ENCODE measurements around the gene ZNF670. TPM values are rescaled to one million over a fixed set of nuclear protein-coding genes. Genes with fewer than 3 reads are reported as not detected.
A peak's percentile ranks its signal among the peaks of the same experiment; 100 is the strongest.

The ZNF670 gene
- total RNA-seq, 2 donors from 2014 or later, result 1.7 to 2.6 TPM

DNA sequence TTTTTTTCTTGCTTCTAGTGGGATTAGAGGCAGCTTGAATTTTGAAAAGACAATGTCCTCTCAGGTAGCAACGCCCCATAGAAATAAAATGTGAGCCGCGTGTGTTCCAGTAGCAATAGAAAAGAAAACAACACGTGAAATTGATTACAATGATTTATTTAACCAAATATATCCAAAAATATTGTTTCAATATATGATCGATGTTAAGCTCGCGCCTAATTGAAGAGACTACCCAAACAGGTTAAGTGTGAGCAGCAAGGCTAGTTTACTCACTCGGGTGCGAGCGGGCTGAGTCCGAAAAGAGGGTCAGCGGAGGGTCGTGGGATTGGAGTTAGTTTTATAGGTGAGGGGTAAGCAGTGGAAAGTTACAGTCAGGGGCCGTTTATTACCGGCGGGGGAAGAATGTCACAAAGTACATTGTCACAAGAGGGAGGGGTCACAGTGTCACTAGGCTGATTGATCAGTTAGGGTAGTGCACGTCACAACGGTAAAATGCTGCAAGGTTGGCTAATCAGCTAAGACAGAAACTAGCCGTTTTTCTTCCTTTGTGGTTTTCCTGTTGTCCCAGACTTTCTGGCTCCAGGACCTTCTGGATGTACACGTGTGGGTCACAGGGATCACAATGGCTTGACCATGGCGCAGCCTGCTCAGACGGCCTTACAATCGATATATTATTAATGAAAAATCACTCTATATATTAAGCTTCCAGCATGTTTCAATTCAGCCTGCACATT is 697 bp upstream of the ZNF670 start:
- no peak for DNase-seq
- H3K9me3 ChIP-seq, result no peaks in the 10 kb centered on the region
- no peak overlapping the region for H3K4me3 ChIP-seq
- no peaks in the 10 kb centered on the region for H3K27me3 ChIP-seq
- H3K36me3 ChIP-seq, result no peaks in the 10 kb centered on the region
- H3K27ac ChIP-seq, result no peak overlapping the region
- intact Hi-C loops (cut with DNase I), result loop anchor here (2.0 kb wide), 1 partner anchor 25 kb away; the partner anchor contains the start of gene ZNF669
- TF ChIP-seq, protein P1, sequence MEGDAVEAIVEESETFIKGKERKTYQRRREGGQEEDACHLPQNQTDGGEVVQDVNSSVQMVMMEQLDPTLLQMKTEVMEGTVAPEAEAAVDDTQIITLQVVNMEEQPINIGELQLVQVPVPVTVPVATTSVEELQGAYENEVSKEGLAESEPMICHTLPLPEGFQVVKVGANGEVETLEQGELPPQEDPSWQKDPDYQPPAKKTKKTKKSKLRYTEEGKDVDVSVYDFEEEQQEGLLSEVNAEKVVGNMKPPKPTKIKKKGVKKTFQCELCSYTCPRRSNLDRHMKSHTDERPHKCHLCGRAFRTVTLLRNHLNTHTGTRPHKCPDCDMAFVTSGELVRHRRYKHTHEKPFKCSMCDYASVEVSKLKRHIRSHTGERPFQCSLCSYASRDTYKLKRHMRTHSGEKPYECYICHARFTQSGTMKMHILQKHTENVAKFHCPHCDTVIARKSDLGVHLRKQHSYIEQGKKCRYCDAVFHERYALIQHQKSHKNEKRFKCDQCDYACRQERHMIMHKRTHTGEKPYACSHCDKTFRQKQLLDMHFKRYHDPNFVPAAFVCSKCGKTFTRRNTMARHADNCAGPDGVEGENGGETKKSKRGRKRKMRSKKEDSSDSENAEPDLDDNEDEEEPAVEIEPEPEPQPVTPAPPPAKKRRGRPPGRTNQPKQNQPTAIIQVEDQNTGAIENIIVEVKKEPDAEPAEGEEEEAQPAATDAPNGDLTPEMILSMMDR (IDR thresholded peaks at IDR 0.05), result no peak
- no peaks in the 10 kb centered on the region for H3K4me1 ChIP-seq
- H3K9ac ChIP-seq (ENCODE audit: low read depth in 2 of 2, low read length in 2 of 2), result peak overlapping the region; percentile 62 to 82

DNA sequence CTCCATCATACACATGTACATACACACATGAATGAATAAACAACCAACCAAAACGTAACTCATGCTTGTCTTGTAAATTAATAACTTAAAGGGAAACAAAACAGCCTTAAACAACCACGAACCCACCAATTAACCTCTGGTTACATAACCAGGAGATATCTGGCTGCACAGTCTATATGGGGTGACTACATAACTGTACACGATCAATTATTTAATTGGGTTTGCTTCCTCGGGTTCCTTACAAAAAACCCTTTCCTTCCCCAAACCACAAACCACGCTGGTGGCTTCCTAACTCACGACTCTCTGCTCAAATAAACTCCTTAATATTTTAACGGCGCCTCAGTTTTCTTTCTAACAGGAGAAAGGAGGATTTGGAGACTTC is 744 bp downstream of the ZNF670 start:
- intact Hi-C loops (cut with DNase I), result loop anchor here (2.0 kb wide), 1 partner anchor 27 kb away; the partner anchor contains the start of gene ZNF669
- TF ChIP-seq, protein P1 (IDR thresholded peaks at IDR 0.05), result no peak
- Histone ChIP-seq H3K4me1 (no peaks in the 10 kb centered on the region), H3K9me3 (no peaks in the 10 kb centered on the region), H3K27ac (no peak overlapping the region), H3K9ac (ENCODE audit: low read depth in 2 of 2, low read length in 2 of 2) (peak overlapping the region; percentile 82 to 86), H3K27me3 (no peaks in the 10 kb centered on the region), H3K4me3 (peak overlapping the region; percentile 70), H3K36me3 (no peaks in the 10 kb centered on the region)
- no peak for DNase-seq

DNA sequence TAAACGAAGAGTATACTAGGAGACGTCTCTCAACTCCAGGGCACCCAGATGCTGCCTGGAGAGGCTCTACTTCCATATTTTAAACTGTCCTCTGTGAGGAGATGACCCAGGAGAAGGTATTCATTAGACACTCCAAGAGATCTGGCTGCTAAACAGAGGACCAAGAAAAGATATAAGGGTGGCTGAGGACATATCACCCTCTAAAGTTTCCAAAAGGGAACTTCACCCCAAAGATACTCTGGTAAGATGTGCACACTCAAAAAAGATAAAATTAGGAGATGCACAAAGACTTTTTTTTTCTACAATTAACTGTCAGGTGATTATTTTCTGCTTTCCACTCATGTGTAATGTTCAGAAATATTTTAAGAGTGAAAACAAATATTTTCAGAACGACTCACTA is 1.4 kb downstream of the ZNF670 start:
- no peak overlapping the region for H3K27ac ChIP-seq
- TF ChIP-seq, protein P1 (IDR thresholded peaks at IDR 0.05), result no peak
- no peaks in the 10 kb centered on the region for H3K27me3 ChIP-seq
- H3K9me3 ChIP-seq, result no peaks in the 10 kb centered on the region
- no peak overlapping the region for H3K9ac ChIP-seq (ENCODE audit: low read depth in 2 of 2, low read length in 2 of 2)
- H3K4me3 ChIP-seq, result no peak overlapping the region
- no peaks in the 10 kb centered on the region for H3K36me3 ChIP-seq
- DNase-seq, result no peak
- intact Hi-C loops (cut with DNase I), result no loop called here
- no peaks in the 10 kb centered on the region for H3K4me1 ChIP-seq

DNA sequence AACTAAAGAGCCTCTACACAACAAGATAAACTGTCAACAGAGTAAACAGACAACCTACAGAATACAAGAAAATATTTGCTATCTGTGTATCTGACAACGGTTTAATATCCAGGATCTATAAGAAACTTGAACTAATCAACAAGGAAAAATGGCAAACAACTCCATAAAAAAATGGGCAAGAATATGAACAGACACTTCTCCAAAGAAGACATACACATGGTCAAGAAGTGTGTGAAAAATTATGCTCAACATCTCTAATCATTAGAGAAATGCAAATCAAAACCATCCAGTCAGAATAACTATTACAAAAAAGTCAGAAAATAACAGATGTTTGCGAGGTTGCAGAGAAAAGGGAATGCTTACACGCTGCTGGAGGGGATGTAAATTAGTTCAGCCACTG is 8.0 kb downstream of the ZNF670 start:
- no peak overlapping the region for H3K27ac ChIP-seq
- no peak overlapping the region for H3K4me3 ChIP-seq
- TF ChIP-seq, protein P1 (IDR thresholded peaks at IDR 0.05), result no peak
- DNase-seq, result no peak
- intact Hi-C loops (cut with DNase I), result no loop called here
- H3K9me3 ChIP-seq, result no peaks in the 10 kb centered on the region
- H3K4me1 ChIP-seq, result no peaks in the 10 kb centered on the region
- H3K9ac ChIP-seq (ENCODE audit: low read depth in 2 of 2, low read length in 2 of 2), result no peak overlapping the region
- no peaks in the 10 kb centered on the region for H3K27me3 ChIP-seq
- H3K36me3 ChIP-seq, result no peaks in the 10 kb centered on the region

DNA sequence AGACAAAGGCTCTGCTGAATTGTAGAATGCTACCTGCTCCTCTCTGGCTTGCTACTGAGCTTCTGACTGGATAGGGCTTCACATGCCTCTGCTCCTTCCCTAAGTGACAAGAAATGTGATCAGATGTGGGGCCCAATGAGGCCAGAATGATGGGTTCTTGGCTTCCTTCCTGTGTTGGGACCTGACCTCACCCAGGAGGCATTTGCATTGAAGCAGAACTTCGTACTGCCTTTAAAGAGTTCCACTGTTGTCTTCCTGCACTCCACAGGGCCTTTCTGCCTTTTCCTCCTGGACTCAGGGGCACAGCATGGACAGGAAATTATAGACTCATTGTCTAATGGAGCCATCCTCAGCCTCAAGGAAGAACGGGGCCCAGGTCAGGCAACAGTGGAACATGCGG is 14.3 kb downstream of the ZNF670 start:
- TF ChIP-seq, protein P1 (IDR thresholded peaks at IDR 0.05), result no peak
- no peak overlapping the region for H3K27ac ChIP-seq
- H3K4me1 ChIP-seq, result no peaks in the 10 kb centered on the region
- H3K9ac ChIP-seq (ENCODE audit: low read depth in 2 of 2, low read length in 2 of 2), result no peak overlapping the region
- no peak overlapping the region for H3K4me3 ChIP-seq
- H3K27me3 ChIP-seq, result no peaks in the 10 kb centered on the region
- H3K36me3 ChIP-seq, result no peaks in the 10 kb centered on the region
- intact Hi-C loops (cut with DNase I), result no loop called here
- DNase-seq, result no peak
- no peaks in the 10 kb centered on the region for H3K9me3 ChIP-seq
